Cardiac muscle cell (in vitro differentiated cells and primary cell): ENCODE data around the gene POLR2C. TPM values are rescaled to one million over a fixed set of nuclear protein-coding genes. Genes with fewer than 3 reads are reported as not detected.

ENCODE experiments used
- DNase-seq, 2 donors: peaks; one replicate each; pipeline versions ENCODE4 v3.0.0 to v3.0.0-alpha.2; 2010 to 2017; ENCODE audit warnings: low read depth in 1 of 2, low spot score in 1 of 2
- H3K27ac ChIP-seq: fragments of 200-600 bp; sonication (generic); 2 replicates; pipeline ENCODE4 v1.5.1; 2016
- H3K27me3 ChIP-seq: fragments of 200-600 bp; sonication (generic); 2 replicates; pipeline ENCODE4 v1.6.0; 2016; ENCODE audit warnings: control low read depth
- H3K36me3 ChIP-seq: fragments of 200-600 bp; sonication (generic); 2 replicates; pipeline ENCODE4 v1.5.1; 2016; ENCODE audit warnings: control low read depth
- H3K4me1 ChIP-seq: fragments of 200-600 bp; sonication (generic); 2 replicates; pipeline ENCODE4 v1.8.1; 2017; ENCODE audit warnings: low read depth, mild to moderate bottlenecking, mixed run types
- H3K4me3 ChIP-seq: fragments of 200-600 bp; sonication (generic); 2 replicates; pipeline ENCODE4 v1.5.1; 2016; ENCODE audit warnings: mild to moderate bottlenecking
- H3K9me3 ChIP-seq: fragments of 200-600 bp; sonication (generic); 2 replicates; pipeline ENCODE4 v1.5.1; 2017; ENCODE audit warnings: low read depth, mild to moderate bottlenecking, control low read depth
- polyA plus RNA-seq: library from polyadenylated mRNA; unstranded; fragments of >200 nt; fragmentation: Nextera tagmentation; extraction: Ambion mirVana; gene quantifications from 2 replicates; pipeline ENCODE4 v1.2.1, GENCODE V29; 2016
- total RNA-seq: library from RNA; depleted of rRNA; stranded (reverse); fragments of >200 nt; gene quantifications from 2 replicates; pipeline ENCODE4 v1.2.3, GENCODE V29; 2016
- TF ChIP-seq, protein P1 (sequence below): IDR thresholded peaks from 2 replicates; pipeline ENCODE4 v1.5.1; 2012; ENCODE audit warnings: low read depth, mild to moderate bottlenecking, low read length

Gene POLR2C
- total and polyA plus RNA-seq, 2 experiments from 2014 or later = 83.5 to 126 TPM

GRCh38 chr16:57462978-57463362, 491 bp downstream of the POLR2C start:
- DNase-seq = peak in 1 of 2 donors; percentile 19
- Histone ChIP-seq H3K4me1 (no peaks in the 10 kb centered on the region), H3K9me3 (no peaks in the 10 kb centered on the region), H3K27me3 (no peaks in the 10 kb centered on the region), H3K36me3 (peaks cover 72% of the 10 kb centered on the region), H3K4me3 (peak overlapping the region; percentile 84), H3K27ac (peak overlapping the region; percentile 80)
- TF ChIP-seq, protein P1, sequence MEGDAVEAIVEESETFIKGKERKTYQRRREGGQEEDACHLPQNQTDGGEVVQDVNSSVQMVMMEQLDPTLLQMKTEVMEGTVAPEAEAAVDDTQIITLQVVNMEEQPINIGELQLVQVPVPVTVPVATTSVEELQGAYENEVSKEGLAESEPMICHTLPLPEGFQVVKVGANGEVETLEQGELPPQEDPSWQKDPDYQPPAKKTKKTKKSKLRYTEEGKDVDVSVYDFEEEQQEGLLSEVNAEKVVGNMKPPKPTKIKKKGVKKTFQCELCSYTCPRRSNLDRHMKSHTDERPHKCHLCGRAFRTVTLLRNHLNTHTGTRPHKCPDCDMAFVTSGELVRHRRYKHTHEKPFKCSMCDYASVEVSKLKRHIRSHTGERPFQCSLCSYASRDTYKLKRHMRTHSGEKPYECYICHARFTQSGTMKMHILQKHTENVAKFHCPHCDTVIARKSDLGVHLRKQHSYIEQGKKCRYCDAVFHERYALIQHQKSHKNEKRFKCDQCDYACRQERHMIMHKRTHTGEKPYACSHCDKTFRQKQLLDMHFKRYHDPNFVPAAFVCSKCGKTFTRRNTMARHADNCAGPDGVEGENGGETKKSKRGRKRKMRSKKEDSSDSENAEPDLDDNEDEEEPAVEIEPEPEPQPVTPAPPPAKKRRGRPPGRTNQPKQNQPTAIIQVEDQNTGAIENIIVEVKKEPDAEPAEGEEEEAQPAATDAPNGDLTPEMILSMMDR = no peak

DNA sequence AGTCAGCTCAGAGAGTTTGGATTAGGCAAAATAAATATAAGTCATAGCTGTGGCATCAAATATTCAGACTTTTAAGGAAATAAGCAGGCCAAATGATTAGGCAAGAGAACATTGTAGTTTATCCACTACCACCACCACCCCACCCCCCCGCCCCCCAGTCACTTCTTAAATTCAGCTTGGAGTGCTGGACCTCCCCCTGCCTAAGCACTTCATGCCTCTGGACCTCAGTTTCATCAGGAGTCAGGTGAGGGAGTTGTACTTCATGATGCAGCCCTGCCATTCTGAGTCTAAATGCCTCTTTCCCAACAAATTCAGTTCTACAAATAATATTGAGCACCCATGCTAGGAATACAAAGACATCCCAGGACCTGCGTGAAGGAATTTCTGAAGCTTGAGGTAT, 2.0 kb downstream of the POLR2C start:
- Histone ChIP-seq H3K4me1 (no peaks in the 10 kb centered on the region), H3K27me3 (no peaks in the 10 kb centered on the region), H3K9me3 (no peaks in the 10 kb centered on the region), H3K36me3 (peaks cover 69% of the 10 kb centered on the region), H3K27ac (peak overlapping the region; percentile 55), H3K4me3 (no peak overlapping the region)
- DNase-seq = no peak
- TF ChIP-seq, protein P1 = no peak

- peaks cover 86% of the 10 kb centered on the region for H3K36me3 ChIP-seq
- no peaks in the 10 kb centered on the region for H3K27me3 ChIP-seq
- no peak overlapping the region for H3K4me3 ChIP-seq
- no peaks in the 10 kb centered on the region for H3K9me3 ChIP-seq
- no peak for DNase-seq
- TF ChIP-seq, protein P1 = no peak
- H3K27ac ChIP-seq = peak overlapping the region; percentile 95
- peaks cover 14% of the 10 kb centered on the region for H3K4me1 ChIP-seq
These were observed 5.9 kb downstream of the POLR2C start for GRCh38 chr16:57468346-57468745.

DNA sequence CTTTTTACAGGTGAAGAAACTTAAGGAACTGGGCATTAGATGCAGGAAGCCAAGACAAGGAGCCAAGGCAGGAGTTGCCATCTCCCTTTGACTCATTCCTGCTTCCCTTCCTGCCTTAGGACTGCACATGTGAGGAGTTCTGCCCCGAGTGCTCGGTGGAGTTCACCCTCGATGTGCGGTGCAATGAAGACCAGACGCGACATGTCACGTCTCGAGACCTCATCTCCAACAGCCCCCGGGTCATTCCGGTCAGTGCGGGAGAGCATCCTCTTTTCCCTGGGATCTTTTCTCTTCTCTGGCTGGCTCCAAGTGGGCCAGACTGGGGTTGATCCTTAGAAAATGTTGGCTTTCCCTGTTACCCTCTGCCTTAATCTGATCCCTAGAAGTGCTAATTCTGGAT, 6.6 kb downstream of the POLR2C start:
- no peaks in the 10 kb centered on the region for H3K27me3 ChIP-seq
- H3K36me3 ChIP-seq = peaks cover 89% of the 10 kb centered on the region
- H3K4me1 ChIP-seq = peaks cover 16% of the 10 kb centered on the region
- no peak overlapping the region for H3K4me3 ChIP-seq
- peak overlapping the region; percentile 95 for H3K27ac ChIP-seq
- H3K9me3 ChIP-seq = no peaks in the 10 kb centered on the region
- TF ChIP-seq, protein P1 = no peak
- DNase-seq = no peak

GRCh38 chr16:57469917-57470470, 7.5 kb downstream of the POLR2C start:
- peak in 1 of 2 donors; percentile 20 for DNase-seq
- Histone ChIP-seq H3K4me1 (peaks cover 21% of the 10 kb centered on the region), H3K27me3 (no peaks in the 10 kb centered on the region), H3K36me3 (peaks cover 89% of the 10 kb centered on the region), H3K4me3 (no peak overlapping the region), H3K27ac (peak overlapping the region; percentile 95), H3K9me3 (no peaks in the 10 kb centered on the region)
- TF ChIP-seq, protein P1 = no peak
